GM12865 (cell line): ENCODE measurements around the gene TRIM61.
A peak's percentile ranks its signal among the peaks of the same experiment; 100 is the strongest.
"Not testable (repeated sequence)": the region's sequence is repeated elsewhere in the genome, so short reads cannot be mapped to it uniquely, and the experiment has no call there.

ENCODE experiments used
- DNase-seq: peaks from one replicate; pipeline ENCODE4 v3.0.0; 2010; ENCODE audit warnings: low read depth
- H3K4me3 ChIP-seq: 2 replicates; pipeline ENCODE4 v1.5.1; 2011; ENCODE audit warnings: mild to moderate bottlenecking, low read depth, low read length, control low read depth
- CTCF ChIP-seq: IDR thresholded peaks from 2 replicates; pipeline ENCODE4 v1.5.1; 2011; ENCODE audit warnings: low read length, control low read depth, low read depth, inconsistent platforms; ENCODE audit not compliant: insufficient read depth; ENCODE audit errors: missing control alignments

Gene TRIM61

GRCh38 chr4:165009493-165010227 lies 32.2 kb upstream of the TRIM61 start:
- peak; percentile 56 for DNase-seq
- H3K4me3 ChIP-seq = no peak overlapping the region
- TF ChIP-seq CTCF = no peak

GRCh38 chr4:165006886-165007285 lies 29.4 kb upstream of the TRIM61 start:
- DNase-seq = no peak
- H3K4me3 ChIP-seq = no peak overlapping the region
- no peak for TF ChIP-seq CTCF

- DNase-seq = no peak
- no peak overlapping the region for H3K4me3 ChIP-seq
- no peak for TF ChIP-seq CTCF
These were observed 29.0 kb upstream of the TRIM61 start for GRCh38 chr4:165006456-165006855.

GRCh38 chr4:165005352-165005925 lies 28.0 kb upstream of the TRIM61 start:
- DNase-seq = no peak
- no peak overlapping the region for H3K4me3 ChIP-seq
- no peak for TF ChIP-seq CTCF

GRCh38 chr4:165001957-165002356 lies 24.5 kb upstream of the TRIM61 start:
- DNase-seq, H3K4me3 ChIP-seq: not testable (repeated sequence)

GRCh38 chr4:164998526-164999080 lies 21.1 kb upstream of the TRIM61 start:
- DNase-seq, H3K4me3 ChIP-seq: not testable (repeated sequence)

GRCh38 chr4:164997941-164998340 lies 20.5 kb upstream of the TRIM61 start:
- no peak for TF ChIP-seq CTCF
- no peak for DNase-seq

GRCh38 chr4:164997324-164997723 lies 19.9 kb upstream of the TRIM61 start:
- DNase-seq = peak; percentile 24
- no peak overlapping the region for H3K4me3 ChIP-seq
- TF ChIP-seq CTCF = peak; percentile 40

More at GRCh38 chr4:164997941-164998340, 20.5 kb upstream of the TRIM61 start:
- H3K4me3 ChIP-seq = no peak overlapping the region

- not testable (repeated sequence) for DNase-seq, H3K4me3 ChIP-seq
These were observed 18.7 kb upstream of the TRIM61 start for GRCh38 chr4:164996123-164996522.

- H3K4me3 ChIP-seq, DNase-seq: not testable (repeated sequence)
These were observed 13.3 kb upstream of the TRIM61 start for GRCh38 chr4:164990786-164991185.
